Breast epithelium (tissue), 4 donors: ENCODE data around the gene FYCO1. TPM values are rescaled to one million over a fixed set of nuclear protein-coding genes. Genes with fewer than 3 reads are reported as not detected.
A peak's percentile ranks its signal among the peaks of the same experiment; 100 is the strongest.

ENCODE experiments used
- DNase-seq, 2 donors: peaks; one replicate each; pipeline ENCODE4 v3.0.0-alpha.2; 2019; ENCODE audit warnings: low spot score in 2 of 2
- H3K27ac ChIP-seq, 2 donors: fragments of 200-600 bp; sonication (generic) in 1 of 2; one replicate each; pipeline ENCODE4 v1.5.1; 2016 to 2019; ENCODE audit warnings: mild to moderate bottlenecking in 1 of 2
- H3K27me3 ChIP-seq, 2 donors: fragments of 200-600 bp; sonication (generic) in 1 of 2; one replicate each; pipeline versions ENCODE4 v1.5.1 to v1.6.0; 2017 to 2019; ENCODE audit warnings: control low read depth in 1 of 2, mild to moderate bottlenecking in 1 of 2
- H3K36me3 ChIP-seq: fragments of 200-600 bp; one replicate; pipeline ENCODE4 v1.5.1; 2019
- H3K4me1 ChIP-seq, 2 donors: fragments of 200-600 bp; sonication (generic); one replicate each; pipeline ENCODE4 v1.5.1; 2016 to 2019; ENCODE audit warnings: control low read depth in 1 of 2
- H3K4me3 ChIP-seq, 3 donors: fragments of 200-600 bp; sonication (generic); 1 replicate in 2 of 3; 2 replicates in 1 of 3; pipeline ENCODE4 v1.5.1; 2016 to 2019; ENCODE audit warnings: mild to moderate bottlenecking in 3 of 3, moderate library complexity in 2 of 3
- H3K9me3 ChIP-seq, 2 donors: fragments of 200-600 bp; sonication (generic) in 1 of 2; one replicate each; pipeline ENCODE4 v1.5.1; 2016 to 2019; ENCODE audit warnings: control low read depth in 1 of 2
- CTCF ChIP-seq, 3 donors: fragments of 450-650 bp; IDR thresholded peaks; one replicate each; pipeline ENCODE4 v1.5.1; 2016 to 2017; ENCODE audit warnings: antibody characterized with exemption in 3 of 3, mild to moderate bottlenecking in 3 of 3, moderate library complexity in 3 of 3
- POLR2A ChIP-seq: fragments of 450-650 bp; IDR thresholded peaks from one replicate; pipeline ENCODE4 v1.6.1; 2016; ENCODE audit warnings: antibody characterized with exemption, mild to moderate bottlenecking, moderate library complexity
- POLR2AphosphoS5 ChIP-seq, 3 donors: sonication (generic); formaldehyde crosslinking; IDR thresholded peaks; one replicate each; pipeline ENCODE4 v1.6.1; 2017; ENCODE audit warnings: antibody characterized with exemption in 3 of 3
- intact Hi-C: fragments of 100-400 bp; cut with DNase I; formaldehyde crosslinking; loops from one replicate; pipeline ENCODE4 v1.15.1; 2023; ENCODE audit warnings: low total_unique reads
- total RNA-seq, 3 donors: library from RNA; depleted of rRNA; stranded (reverse); fragments of >200 nt; gene quantifications; one replicate each; pipeline ENCODE4 v1.1.0, GENCODE V29; 2016

FYCO1 gene
- total RNA-seq, 3 donors from 2014 or later = 40.7 to 48.2 (median 44.6) TPM

- DNase-seq = no peak
- Histone ChIP-seq H3K4me1 (no peaks in the 10 kb centered on the region), H3K27ac (no peak overlapping the region), H3K9me3 (no peaks in the 10 kb centered on the region), H3K4me3 (no peak overlapping the region), H3K36me3 (peaks cover 12% of the 10 kb centered on the region), H3K27me3 (no peaks in the 10 kb centered on the region)
- TF ChIP-seq POLR2AphosphoS5 (IDR thresholded peaks at IDR 0.05) (no peak), CTCF (IDR thresholded peaks at IDR 0.05) (no peak), POLR2A (no peak)
- intact Hi-C loops = loop anchor here (5.0 kb wide), 1 partner anchor 815 kb away; no protein-coding TSS in a partner anchor
Observed at GRCh38 chr3:45932112-45932511, 63.5 kb downstream of the FYCO1 start.

GRCh38 chr3:45931496-45931895 lies 64.1 kb downstream of the FYCO1 start:
- TF ChIP-seq POLR2A = no peak
- TF ChIP-seq CTCF (IDR thresholded peaks at IDR 0.05) = no peak
- no peak for TF ChIP-seq POLR2AphosphoS5 (IDR thresholded peaks at IDR 0.05)
- no peaks in the 10 kb centered on the region for H3K4me1 ChIP-seq
- no peak for DNase-seq
- peaks cover 12% of the 10 kb centered on the region for H3K36me3 ChIP-seq
- H3K9me3 ChIP-seq = no peaks in the 10 kb centered on the region
- H3K4me3 ChIP-seq = no peak overlapping the region
- H3K27me3 ChIP-seq = no peaks in the 10 kb centered on the region
- H3K27ac ChIP-seq = no peak overlapping the region
- intact Hi-C loops = loop anchor here (5.0 kb wide), 1 partner anchor 816 kb away; no protein-coding TSS in a partner anchor

GRCh38 chr3:45929042-45929679 lies 66.5 kb downstream of the FYCO1 start:
- intact Hi-C loops = no loop called here
- no peak for DNase-seq
- TF ChIP-seq POLR2AphosphoS5 (IDR thresholded peaks at IDR 0.05) (no peak), CTCF (IDR thresholded peaks at IDR 0.05) (peak in 2 of 3 donors; percentile 36 to 53)
- Histone ChIP-seq H3K27me3 (no peaks in the 10 kb centered on the region), H3K9me3 (no peaks in the 10 kb centered on the region), H3K36me3 (peaks cover 12% of the 10 kb centered on the region), H3K4me1 (no peaks in the 10 kb centered on the region), H3K4me3 (no peak overlapping the region), H3K27ac (no peak overlapping the region)

GRCh38 chr3:45927881-45928280 lies 67.7 kb downstream of the FYCO1 start:
- DNase-seq = no peak
- intact Hi-C loops = no loop called here
- peaks cover 12% of the 10 kb centered on the region for H3K36me3 ChIP-seq

More at GRCh38 chr3:45927881-45928280, 67.7 kb downstream of the FYCO1 start:
- TF ChIP-seq POLR2A = no peak
- TF ChIP-seq CTCF (IDR thresholded peaks at IDR 0.05) = no peak
- no peaks in the 10 kb centered on the region for H3K4me1 ChIP-seq
- no peaks in the 10 kb centered on the region for H3K9me3 ChIP-seq
- no peak overlapping the region for H3K27ac ChIP-seq
- no peaks in the 10 kb centered on the region for H3K27me3 ChIP-seq
- no peak overlapping the region for H3K4me3 ChIP-seq
